Ovary (tissue), 3 donors: ENCODE data around the gene FANCC.

Experiments used
- POLR2A ChIP-seq: fragments of 450-650 bp; IDR thresholded peaks from one replicate; pipeline ENCODE4 v1.6.1; 2017; ENCODE audit warnings: antibody characterized with exemption, mild to moderate bottlenecking, moderate library complexity
- TF ChIP-seq, protein P1 (sequence below), 3 donors: fragments of 450-650 bp in 2 of 3; fragments of 200-600 bp in 1 of 3; IDR thresholded peaks; one replicate each; pipeline versions ENCODE4 v1.5.1 to v1.8.0; 2016 to 2022; ENCODE audit warnings: antibody characterized with exemption in 3 of 3, mild to moderate bottlenecking in 1 of 3
- donor health status: DM: no; HTN: no; CAD: no.

DNA sequence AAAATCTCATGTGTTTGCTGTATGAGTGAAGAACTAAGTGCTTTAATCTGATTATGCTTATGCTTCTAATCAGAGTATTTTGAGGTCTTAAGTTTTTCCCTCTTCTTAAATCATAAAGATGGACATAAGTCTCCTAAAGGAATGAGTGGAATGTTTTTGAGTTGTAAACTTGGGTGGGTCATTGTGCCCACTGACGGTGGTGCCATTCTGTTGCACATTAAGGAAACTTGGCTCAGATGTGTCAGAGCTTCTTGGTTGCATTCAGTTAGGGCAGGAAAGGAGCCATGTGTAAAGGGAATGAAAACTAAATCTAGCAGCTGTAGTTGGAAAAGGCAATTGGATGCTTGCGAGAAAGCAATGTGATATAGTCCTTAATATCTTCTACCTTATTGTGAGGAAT is 256.6 kb downstream of the FANCC start:
- no peak for TF ChIP-seq POLR2A
- TF ChIP-seq, protein P1, sequence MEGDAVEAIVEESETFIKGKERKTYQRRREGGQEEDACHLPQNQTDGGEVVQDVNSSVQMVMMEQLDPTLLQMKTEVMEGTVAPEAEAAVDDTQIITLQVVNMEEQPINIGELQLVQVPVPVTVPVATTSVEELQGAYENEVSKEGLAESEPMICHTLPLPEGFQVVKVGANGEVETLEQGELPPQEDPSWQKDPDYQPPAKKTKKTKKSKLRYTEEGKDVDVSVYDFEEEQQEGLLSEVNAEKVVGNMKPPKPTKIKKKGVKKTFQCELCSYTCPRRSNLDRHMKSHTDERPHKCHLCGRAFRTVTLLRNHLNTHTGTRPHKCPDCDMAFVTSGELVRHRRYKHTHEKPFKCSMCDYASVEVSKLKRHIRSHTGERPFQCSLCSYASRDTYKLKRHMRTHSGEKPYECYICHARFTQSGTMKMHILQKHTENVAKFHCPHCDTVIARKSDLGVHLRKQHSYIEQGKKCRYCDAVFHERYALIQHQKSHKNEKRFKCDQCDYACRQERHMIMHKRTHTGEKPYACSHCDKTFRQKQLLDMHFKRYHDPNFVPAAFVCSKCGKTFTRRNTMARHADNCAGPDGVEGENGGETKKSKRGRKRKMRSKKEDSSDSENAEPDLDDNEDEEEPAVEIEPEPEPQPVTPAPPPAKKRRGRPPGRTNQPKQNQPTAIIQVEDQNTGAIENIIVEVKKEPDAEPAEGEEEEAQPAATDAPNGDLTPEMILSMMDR (IDR thresholded peaks at IDR 0.05): no peak
